SK-N-SH (cell line): ENCODE results near the gene MACROD1.

Experiments used
- CTCF ChIP-seq: fragments of 200-600 bp; sonication (generic); IDR thresholded peaks from 2 replicates; pipeline ENCODE4 v1.6.1; 2017; ENCODE audit warnings: antibody characterized with exemption, mild to moderate bottlenecking, moderate library complexity
- EP300 ChIP-seq, 2 experiments: IDR thresholded peaks; 2 replicates each; pipeline versions ENCODE4 v1.4.0 to v1.6.1; 2012; ENCODE audit warnings: borderline replicate concordance in 1 of 2, low read depth in 1 of 2, low read length in 1 of 2
- NFIC ChIP-seq: IDR thresholded peaks from 2 replicates; pipeline ENCODE4 v1.4.0; 2012; ENCODE audit warnings: borderline replicate concordance
- POLR2AphosphoS5 ChIP-seq: IDR thresholded peaks from 2 replicates; pipeline ENCODE4 v1.6.1; 2012; ENCODE audit warnings: low read depth, low read length
- RAD21 ChIP-seq: IDR thresholded peaks from 2 replicates; pipeline ENCODE4 v1.6.1; 2012; ENCODE audit warnings: mild to moderate bottlenecking, low read length
- REST ChIP-seq: IDR thresholded peaks from 2 replicates; pipeline ENCODE4 v1.6.1; 2012; ENCODE audit warnings: mild to moderate bottlenecking, low read depth, low read length, moderate library complexity
- SMC3 ChIP-seq: IDR thresholded peaks from 2 replicates; pipeline ENCODE4 v1.6.1; 2012; ENCODE audit warnings: low read depth, low read length, improper control_type of control experiment
- USF2 ChIP-seq: fragments of 150-350 bp; IDR thresholded peaks from 2 replicates; pipeline ENCODE4 v1.6.1; 2017; ENCODE audit warnings: antibody characterized with exemption, low read length, low read depth, borderline replicate concordance

- no peak for TF ChIP-seq CTCF
- no peak for TF ChIP-seq REST
- TF ChIP-seq RAD21 = no peak
- no peak for TF ChIP-seq NFIC
- no peak for TF ChIP-seq POLR2AphosphoS5
- no peak for TF ChIP-seq USF2
- no peak for TF ChIP-seq EP300 (IDR thresholded peaks at IDR 0.05; ENCODE audit: borderline replicate concordance in 1 of 2, low read depth in 1 of 2, low read length in 1 of 2)
- no peak for TF ChIP-seq SMC3
Measured at GRCh38 chr11:63978551-63979239, 187.2 kb downstream of the MACROD1 start.
